ENCODE data around the gene TBL1XR1.
"Not testable (repeated sequence)": the region's sequence is repeated elsewhere in the genome, so short reads cannot be mapped to it uniquely, and the experiment has no call there.

- TF ChIP-seq CTCF (conservative IDR thresholded peaks at IDR 0.05; ENCODE audit: low read depth, low read length); EZH2 (IDR thresholded peaks at IDR 0.05; ENCODE audit: borderline replicate concordance, low read depth, low read length, poor library complexity, severe bottlenecking): not testable (repeated sequence)
Measured at GRCh38 chr3:177203016-177203415, 5.7 kb upstream of the TBL1XR1 start.
